Kidney (tissue), 14 donors: Measurements from ENCODE around the gene PLSCR1. TPM values are rescaled to one million over a fixed set of nuclear protein-coding genes. Genes with fewer than 3 reads are reported as not detected.
A peak's percentile ranks its signal among the peaks of the same experiment; 100 is the strongest.

Source experiments
- DNase-seq, 5 donors: peaks; one replicate each; pipeline ENCODE4 v3.0.0-alpha.2; 2013 to 2020
- FAIRE-seq: peaks from 2 replicates; lab custom pipeline; 2012; peaks lifted over from hg19 to GRCh38; lab: Jason Lieb, UNC
- H3K27ac ChIP-seq, 2 donors: one replicate each; pipeline ENCODE4 v1.7.0; 2013; ENCODE audit warnings: low read depth in 2 of 2, low read length in 2 of 2, inconsistent platforms in 1 of 2
- H3K27me3 ChIP-seq: one replicate; pipeline ENCODE4 v1.7.1; 2013; ENCODE audit warnings: low read length, inconsistent platforms; ENCODE audit not compliant: control insufficient read depth, insufficient read depth
- H3K36me3 ChIP-seq, 3 donors: one replicate each; pipeline versions ENCODE4 v1.7.0 to v1.7.1; 2013; ENCODE audit warnings: low read length in 3 of 3, control low read depth in 1 of 3, inconsistent platforms in 1 of 3; ENCODE audit not compliant: insufficient read depth in 3 of 3, control insufficient read depth in 2 of 3
- H3K4me1 ChIP-seq, 3 donors: one replicate each; pipeline versions ENCODE4 v1.7.0 to v1.7.1; 2013; ENCODE audit warnings: low read length in 3 of 3, inconsistent platforms in 1 of 3, low read depth in 1 of 3; ENCODE audit not compliant: control insufficient read depth in 2 of 3, insufficient read depth in 2 of 3
- H3K4me3 ChIP-seq, 3 donors: one replicate each; pipeline versions ENCODE4 v1.7.0 to v1.8.1; 2013; ENCODE audit warnings: low read length in 3 of 3, control low read depth in 1 of 3, inconsistent platforms in 1 of 3
- H3K9ac ChIP-seq, 3 donors: one replicate each; pipeline versions ENCODE4 v1.7.0 to v1.7.1; 2013; ENCODE audit warnings: low read length in 3 of 3, control low read depth in 1 of 3, inconsistent platforms in 1 of 3
- H3K9me3 ChIP-seq, 3 donors: one replicate each; pipeline versions ENCODE4 v1.7.0 to v1.7.1; 2013; ENCODE audit warnings: low read length in 3 of 3, control low read depth in 1 of 3, inconsistent platforms in 1 of 3; ENCODE audit not compliant: control insufficient read depth in 2 of 3, insufficient read depth in 1 of 3
- intact Hi-C: fragments of 100-400 bp; cut with DNase I; formaldehyde crosslinking; loops from one replicate; pipeline ENCODE4 v1.11.1; 2022
- polyA plus RNA-seq: library from polyadenylated mRNA; stranded (reverse); fragments of 350-450 nt; fragmentation: Illumina TruSeq; extraction: RNeasy Lipid Tissue Mini Kit (QIAGEN cat#74804); gene quantifications from one replicate; pipeline ENCODE4 v1.2.3, GENCODE V29; 2014; ENCODE audit warnings: low read depth, low replicate concordance; ENCODE audit not compliant: insufficient read depth
- total RNA-seq: library from RNA; stranded (reverse); fragmentation: NEBNext Ultra II Directional; extraction: Animal tissue kit (Norgen Biotek cat#: 25700); gene quantifications from one replicate; pipeline ENCODE4 v1.2.1, GENCODE V29; 2021
- TF ChIP-seq, protein P1 (sequence below): IDR thresholded peaks from 3 replicates; pipeline ENCODE4 v1.5.1; 2012; ENCODE audit warnings: mild to moderate bottlenecking, moderate library complexity, borderline replicate concordance; ENCODE audit not compliant: insufficient read depth; ENCODE audit errors: extremely low read depth
- donor health status: control.
- donor health status: control.
- donor health status: control.
- donor health status: control.
- donor health status: control.
- donor health status: DM: yes; HTN: yes; CAD: no.
- donor health status: Normal renal cell carcinoma (clear cell type).

The PLSCR1 gene
- total and polyA plus RNA-seq, 2 donors from 2014 or later = 53.5 to 266 TPM

DNA sequence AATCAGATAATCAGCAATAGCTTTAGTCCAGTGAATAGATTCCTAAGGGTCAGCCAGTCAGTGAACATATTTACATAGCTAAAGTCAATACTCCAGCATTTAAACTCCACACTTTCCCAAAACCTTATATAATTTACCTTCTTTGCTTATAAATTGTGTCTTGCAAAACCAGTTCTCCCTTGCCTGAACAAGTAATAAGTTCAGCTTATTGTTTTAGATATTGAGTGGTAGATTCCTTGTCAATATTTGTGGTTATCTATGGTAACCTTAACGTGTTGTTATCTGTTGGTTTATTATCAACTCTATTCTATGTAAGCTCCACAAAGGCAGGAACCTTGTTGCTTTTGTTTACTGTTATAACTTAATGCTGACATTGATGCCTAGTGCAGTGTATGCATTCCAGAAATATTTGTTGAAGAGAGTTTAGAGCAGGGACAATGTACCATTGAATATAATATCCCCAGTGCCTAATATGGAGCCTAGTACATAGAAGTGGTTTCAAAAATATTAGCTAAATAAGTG lies 36.7 kb upstream of the PLSCR1 start:
- TF ChIP-seq, protein P1, sequence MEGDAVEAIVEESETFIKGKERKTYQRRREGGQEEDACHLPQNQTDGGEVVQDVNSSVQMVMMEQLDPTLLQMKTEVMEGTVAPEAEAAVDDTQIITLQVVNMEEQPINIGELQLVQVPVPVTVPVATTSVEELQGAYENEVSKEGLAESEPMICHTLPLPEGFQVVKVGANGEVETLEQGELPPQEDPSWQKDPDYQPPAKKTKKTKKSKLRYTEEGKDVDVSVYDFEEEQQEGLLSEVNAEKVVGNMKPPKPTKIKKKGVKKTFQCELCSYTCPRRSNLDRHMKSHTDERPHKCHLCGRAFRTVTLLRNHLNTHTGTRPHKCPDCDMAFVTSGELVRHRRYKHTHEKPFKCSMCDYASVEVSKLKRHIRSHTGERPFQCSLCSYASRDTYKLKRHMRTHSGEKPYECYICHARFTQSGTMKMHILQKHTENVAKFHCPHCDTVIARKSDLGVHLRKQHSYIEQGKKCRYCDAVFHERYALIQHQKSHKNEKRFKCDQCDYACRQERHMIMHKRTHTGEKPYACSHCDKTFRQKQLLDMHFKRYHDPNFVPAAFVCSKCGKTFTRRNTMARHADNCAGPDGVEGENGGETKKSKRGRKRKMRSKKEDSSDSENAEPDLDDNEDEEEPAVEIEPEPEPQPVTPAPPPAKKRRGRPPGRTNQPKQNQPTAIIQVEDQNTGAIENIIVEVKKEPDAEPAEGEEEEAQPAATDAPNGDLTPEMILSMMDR = no peak
- intact Hi-C loops = no loop called here
- Histone ChIP-seq H3K27ac (no peak overlapping the region), H3K27me3 (no peaks in the 10 kb centered on the region), H3K4me1 (no peaks in the 10 kb centered on the region), H3K4me3 (no peak overlapping the region), H3K36me3 (no peaks in the 10 kb centered on the region), H3K9ac (no peak overlapping the region), H3K9me3 (no peaks in the 10 kb centered on the region)
- FAIRE-seq (no peak), DNase-seq (no peak)

DNA sequence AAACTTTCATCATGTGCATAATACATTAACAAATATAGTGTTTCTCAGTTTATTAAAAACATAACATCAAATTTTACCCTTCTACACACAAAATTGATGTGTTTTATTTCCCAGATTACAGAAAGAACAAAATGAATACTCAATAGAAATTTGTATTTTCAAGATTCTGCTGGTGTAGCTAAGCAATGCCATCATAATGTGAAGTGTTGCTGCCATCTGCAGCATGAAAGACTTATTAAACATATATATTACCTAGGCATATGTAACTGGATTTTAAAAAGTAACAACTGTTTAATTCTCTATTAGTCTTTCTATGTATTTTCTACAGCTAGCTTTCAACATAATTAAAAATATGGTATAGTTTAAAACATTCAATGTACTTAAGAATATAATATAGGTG lies 33.3 kb upstream of the PLSCR1 start:
- Histone ChIP-seq H3K27me3 (no peaks in the 10 kb centered on the region), H3K4me3 (no peak overlapping the region), H3K27ac (no peak overlapping the region), H3K36me3 (no peaks in the 10 kb centered on the region), H3K9me3 (no peaks in the 10 kb centered on the region), H3K4me1 (no peaks in the 10 kb centered on the region), H3K9ac (no peak overlapping the region)
- intact Hi-C loops = loop anchor here (10.0 kb wide), 1 partner anchor 243 kb away; no protein-coding TSS in a partner anchor
- TF ChIP-seq, protein P1 = peak; percentile 49
- FAIRE-seq (peak; percentile 87), DNase-seq (peak in 2 of 5 donors; percentile 53 to 74)

DNA sequence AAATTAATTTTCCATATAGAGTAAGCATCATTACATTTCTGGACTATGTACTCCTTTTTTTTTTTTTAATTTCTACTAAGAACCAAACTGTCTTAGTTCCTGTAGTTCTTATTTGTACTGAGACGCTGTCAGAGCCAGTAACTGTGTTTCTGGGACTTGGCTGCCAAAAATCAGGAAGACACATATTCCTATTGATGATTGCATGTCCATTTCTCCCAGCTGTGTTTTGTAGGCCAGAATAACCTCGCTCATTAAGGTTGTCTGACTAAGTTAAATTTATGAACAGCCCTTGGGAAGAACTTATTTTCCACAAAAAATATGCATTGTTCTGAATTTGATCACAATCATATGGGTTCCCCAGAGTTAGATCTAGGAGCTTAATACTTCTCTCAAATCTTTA lies 31.2 kb upstream of the PLSCR1 start:
- Histone ChIP-seq H3K9ac (no peak overlapping the region), H3K27me3 (no peaks in the 10 kb centered on the region), H3K4me3 (no peak overlapping the region), H3K4me1 (no peaks in the 10 kb centered on the region), H3K36me3 (no peaks in the 10 kb centered on the region), H3K9me3 (no peaks in the 10 kb centered on the region), H3K27ac (no peak overlapping the region)
- intact Hi-C loops = loop anchor here (10.0 kb wide), 1 partner anchor 241 kb away; no protein-coding TSS in a partner anchor
- DNase-seq = no peak
- TF ChIP-seq, protein P1 = no peak
- FAIRE-seq = no peak

DNA sequence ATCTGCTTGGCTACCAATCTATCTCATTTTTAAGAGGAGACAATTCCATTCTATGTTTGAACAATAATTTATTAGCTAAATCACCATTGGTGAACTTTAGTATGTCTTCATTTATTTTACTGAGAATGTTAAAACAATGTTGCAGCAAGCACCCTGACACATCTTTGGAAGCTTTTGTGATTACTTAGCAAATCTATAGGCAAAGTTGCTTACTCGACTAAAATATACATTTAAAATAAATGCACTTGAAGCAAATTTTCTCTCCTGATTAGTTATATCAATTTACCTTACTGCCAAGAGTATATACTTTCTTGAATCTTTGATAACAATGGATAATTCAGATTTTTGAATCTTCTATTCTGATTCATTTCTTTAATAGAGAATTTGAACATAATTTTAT lies 29.8 kb upstream of the PLSCR1 start:
- Histone ChIP-seq H3K27ac (no peak overlapping the region), H3K9ac (no peak overlapping the region), H3K9me3 (no peaks in the 10 kb centered on the region), H3K4me3 (no peak overlapping the region), H3K27me3 (no peaks in the 10 kb centered on the region), H3K4me1 (no peaks in the 10 kb centered on the region), H3K36me3 (no peaks in the 10 kb centered on the region)
- FAIRE-seq = no peak
- TF ChIP-seq, protein P1 = no peak
- no peak for DNase-seq
- intact Hi-C loops = loop anchor here (10.0 kb wide), 1 partner anchor 239 kb away; no protein-coding TSS in a partner anchor
